OCI-LY1 (cell line): ENCODE results near the gene SOX3.

Experiments
- H2AFZ ChIP-seq: fragments of 200-600 bp; sonication (generic), shearing (Covaris generic); 2 replicates; pipeline ENCODE4 v1.6.0; 2014; ENCODE audit warnings: antibody characterized with exemption, mild to moderate bottlenecking, low read length
- H3F3A ChIP-seq: fragments of 200-600 bp; sonication (generic), shearing (Covaris generic); 2 replicates; pipeline ENCODE4 v1.6.0; 2014; ENCODE audit warnings: mild to moderate bottlenecking, antibody characterized with exemption, low read length, moderate library complexity; ENCODE audit not compliant: insufficient read depth
- H3K27ac ChIP-seq: fragments of 200-600 bp; sonication (generic); 2 replicates; pipeline ENCODE4 v1.5.1; 2014; ENCODE audit warnings: low read length, mixed run types, mild to moderate bottlenecking, low read depth; ENCODE audit not compliant: poor library complexity, severe bottlenecking
- H3K27me3 ChIP-seq: fragments of 200-600 bp; sonication (generic); 2 replicates; pipeline ENCODE4 v1.6.0; 2014; ENCODE audit warnings: antibody characterized with exemption, mild to moderate bottlenecking, low read length, moderate library complexity; ENCODE audit not compliant: insufficient read depth
- H3K36me3 ChIP-seq: fragments of 200-600 bp; sonication (generic); 2 replicates; pipeline ENCODE4 v1.6.1; 2014; ENCODE audit warnings: mild to moderate bottlenecking, antibody characterized with exemption, low read length, moderate library complexity, mixed read lengths; ENCODE audit not compliant: insufficient read depth
- H3K4me1 ChIP-seq: fragments of 200-600 bp; sonication (generic); 2 replicates; pipeline ENCODE4 v1.5.1; 2014; ENCODE audit warnings: mild to moderate bottlenecking, low read length, moderate library complexity; ENCODE audit not compliant: insufficient read depth, severe bottlenecking
- H3K4me2 ChIP-seq: fragments of 200-600 bp; sonication (generic), shearing (Covaris generic); 2 replicates; pipeline ENCODE4 v1.6.1; 2014; ENCODE audit warnings: low read length
- H3K4me3 ChIP-seq: fragments of 200-600 bp; sonication (generic); 2 replicates; pipeline ENCODE4 v1.5.1; 2014; ENCODE audit warnings: low read length, low read depth, mild to moderate bottlenecking, mixed read lengths; ENCODE audit not compliant: poor library complexity, severe bottlenecking
- H3K79me2 ChIP-seq: fragments of 200-600 bp; shearing (Covaris generic); 2 replicates; pipeline ENCODE4 v1.6.1; 2016; ENCODE audit warnings: mixed run types, low read length, mixed read lengths; ENCODE audit not compliant: insufficient read depth
- H3K9ac ChIP-seq: fragments of 200-600 bp; sonication (generic), shearing (Covaris generic); 2 replicates; pipeline ENCODE4 v1.6.1; 2014; ENCODE audit warnings: mild to moderate bottlenecking, low read length, mixed read lengths
- H3K9me2 ChIP-seq: fragments of 200-600 bp; sonication (generic), shearing (Covaris generic); 2 replicates; pipeline ENCODE4 v1.6.1; 2014; ENCODE audit warnings: low read depth, mild to moderate bottlenecking, low read length, mixed read lengths
- H3K9me3 ChIP-seq: fragments of 200-600 bp; shearing (Covaris generic); 2 replicates; pipeline ENCODE4 v1.6.1; 2014; ENCODE audit warnings: low read length, mixed read lengths
- H4K20me1 ChIP-seq: fragments of 200-600 bp; sonication (generic), shearing (Covaris generic); 2 replicates; pipeline ENCODE4 v1.6.0; 2016; ENCODE audit warnings: mild to moderate bottlenecking, low read length; ENCODE audit not compliant: insufficient read depth
- EZH2 ChIP-seq: fragments of 200-600 bp; sonication (generic), shearing (Covaris generic); IDR thresholded peaks from 2 replicates; pipeline ENCODE4 v1.8.0; 2017; ENCODE audit warnings: borderline replicate concordance, mixed run types, mild to moderate bottlenecking, antibody characterized with exemption, low read length, moderate library complexity, mixed read lengths
- TF ChIP-seq, protein P1 (sequence below): fragments of 200-600 bp; sonication (generic), shearing (Covaris generic); IDR thresholded peaks from 2 replicates; pipeline ENCODE4 v1.5.1; 2017; ENCODE audit warnings: mild to moderate bottlenecking, antibody characterized with exemption, low read length, moderate library complexity, mixed read lengths

SOX3 gene

DNA sequence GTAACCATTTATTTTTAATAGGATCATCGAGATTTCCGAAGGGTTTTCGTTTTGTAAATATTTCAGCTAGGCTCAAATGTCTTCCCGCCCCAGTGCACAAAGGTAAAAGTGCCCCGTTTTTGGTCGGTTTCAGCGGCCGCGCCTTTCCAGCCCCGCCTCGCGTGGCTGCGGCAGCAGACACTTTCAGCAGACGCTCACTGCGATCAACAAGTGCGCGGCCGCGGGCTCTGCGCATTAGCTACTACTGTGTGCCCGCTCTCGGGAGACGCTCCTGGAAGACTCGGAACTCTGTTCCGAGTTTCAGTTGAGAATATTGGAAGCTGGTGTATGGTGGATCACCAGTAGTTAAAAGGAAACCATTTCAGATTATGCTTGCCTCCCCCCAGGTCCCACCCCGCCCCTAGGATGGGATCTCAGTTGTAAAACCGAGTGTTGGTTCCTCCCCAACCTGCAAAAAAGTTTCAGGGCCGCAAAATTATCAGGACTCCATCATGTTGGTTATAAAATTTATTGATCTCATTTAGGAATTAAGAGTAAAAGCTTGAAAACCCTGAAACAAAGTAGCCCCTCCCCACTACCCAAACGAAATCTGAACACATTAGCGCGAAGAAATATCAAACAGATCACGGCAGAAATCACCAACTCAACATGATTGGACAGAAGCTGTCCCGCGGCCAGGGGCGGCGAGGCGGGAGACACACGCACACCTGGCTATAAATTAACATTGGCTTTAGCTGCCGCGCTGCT, 2.2 kb downstream of the SOX3 start:
- Histone ChIP-seq H3K9me2 (no peaks in the 10 kb centered on the region), H3K36me3 (no peaks in the 10 kb centered on the region), H3K4me1 (no peaks in the 10 kb centered on the region), H3K27me3 (no peaks in the 10 kb centered on the region), H2AFZ (no peak overlapping the region), H3K27ac (no peak overlapping the region), H3K4me2 (no peak overlapping the region), H4K20me1 (no peaks in the 10 kb centered on the region), H3K9ac (no peak overlapping the region), H3K9me3 (no peaks in the 10 kb centered on the region), H3F3A (no peaks in the 10 kb centered on the region), H3K79me2 (no peaks in the 10 kb centered on the region), H3K4me3 (no peak overlapping the region)
- TF ChIP-seq, protein P1, sequence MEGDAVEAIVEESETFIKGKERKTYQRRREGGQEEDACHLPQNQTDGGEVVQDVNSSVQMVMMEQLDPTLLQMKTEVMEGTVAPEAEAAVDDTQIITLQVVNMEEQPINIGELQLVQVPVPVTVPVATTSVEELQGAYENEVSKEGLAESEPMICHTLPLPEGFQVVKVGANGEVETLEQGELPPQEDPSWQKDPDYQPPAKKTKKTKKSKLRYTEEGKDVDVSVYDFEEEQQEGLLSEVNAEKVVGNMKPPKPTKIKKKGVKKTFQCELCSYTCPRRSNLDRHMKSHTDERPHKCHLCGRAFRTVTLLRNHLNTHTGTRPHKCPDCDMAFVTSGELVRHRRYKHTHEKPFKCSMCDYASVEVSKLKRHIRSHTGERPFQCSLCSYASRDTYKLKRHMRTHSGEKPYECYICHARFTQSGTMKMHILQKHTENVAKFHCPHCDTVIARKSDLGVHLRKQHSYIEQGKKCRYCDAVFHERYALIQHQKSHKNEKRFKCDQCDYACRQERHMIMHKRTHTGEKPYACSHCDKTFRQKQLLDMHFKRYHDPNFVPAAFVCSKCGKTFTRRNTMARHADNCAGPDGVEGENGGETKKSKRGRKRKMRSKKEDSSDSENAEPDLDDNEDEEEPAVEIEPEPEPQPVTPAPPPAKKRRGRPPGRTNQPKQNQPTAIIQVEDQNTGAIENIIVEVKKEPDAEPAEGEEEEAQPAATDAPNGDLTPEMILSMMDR: no peak
- no peak for TF ChIP-seq EZH2

DNA sequence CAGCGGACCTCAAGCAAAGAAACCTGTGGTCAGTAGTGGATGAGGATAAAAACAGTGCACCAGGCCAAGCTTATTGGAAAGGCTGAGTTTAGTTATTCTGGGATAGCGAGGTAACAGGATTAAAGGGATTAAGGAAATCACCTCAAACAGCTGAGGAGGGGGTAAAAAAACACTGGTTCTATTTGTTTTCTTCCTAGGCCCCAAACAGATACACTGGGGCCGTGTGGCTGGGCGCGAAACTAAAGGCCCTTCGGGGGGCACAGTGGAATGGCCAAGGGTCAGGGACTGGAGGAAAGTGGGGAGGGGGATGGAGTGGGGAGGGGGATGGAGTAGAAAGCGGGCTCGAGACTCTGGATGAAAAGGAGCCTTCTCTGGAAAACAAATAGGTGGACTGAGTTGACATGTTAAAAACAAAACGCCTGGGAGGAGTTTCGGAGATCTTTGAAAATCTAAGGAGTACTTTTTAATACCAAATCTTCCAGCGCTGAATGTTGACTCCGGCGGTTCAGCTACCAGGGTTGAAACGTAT, 2.9 kb downstream of the SOX3 start:
- Histone ChIP-seq H3F3A (no peaks in the 10 kb centered on the region), H3K27ac (no peak overlapping the region), H2AFZ (no peak overlapping the region), H3K9me3 (no peaks in the 10 kb centered on the region), H3K4me1 (no peaks in the 10 kb centered on the region), H3K9ac (no peak overlapping the region), H3K9me2 (no peaks in the 10 kb centered on the region), H4K20me1 (no peaks in the 10 kb centered on the region), H3K4me2 (no peak overlapping the region), H3K79me2 (no peaks in the 10 kb centered on the region), H3K4me3 (no peak overlapping the region), H3K27me3 (no peaks in the 10 kb centered on the region), H3K36me3 (no peaks in the 10 kb centered on the region)
- TF ChIP-seq, protein P1: no peak
- TF ChIP-seq EZH2: no peak

- Histone ChIP-seq H3K4me3 (no peak overlapping the region), H3K4me1 (no peaks in the 10 kb centered on the region), H3K27ac (no peak overlapping the region), H3K9me2 (no peaks in the 10 kb centered on the region), H3K79me2 (no peaks in the 10 kb centered on the region), H4K20me1 (no peaks in the 10 kb centered on the region), H3K4me2 (no peak overlapping the region), H3K36me3 (no peaks in the 10 kb centered on the region), H3K9ac (no peak overlapping the region), H2AFZ (no peak overlapping the region), H3K9me3 (no peaks in the 10 kb centered on the region), H3F3A (no peaks in the 10 kb centered on the region), H3K27me3 (no peaks in the 10 kb centered on the region)
- TF ChIP-seq, protein P1: no peak
- TF ChIP-seq EZH2: no peak
These were observed 3.5 kb downstream of the SOX3 start for GRCh38 chrX:140501321-140501720.
